Tibial artery (tissue), 4 donors: ENCODE measurements around the gene FFAR1.

Experiments used
- DNase-seq, 2 donors: peaks; one replicate each; pipeline ENCODE4 v3.0.0-alpha.2; 2019
- H3K27ac ChIP-seq, 2 donors: fragments of 200-600 bp; sonication (generic) in 1 of 2; 1 replicate in 1 of 2; 2 replicates in 1 of 2; pipeline ENCODE4 v1.5.1; 2018 to 2019; ENCODE audit warnings: mild to moderate bottlenecking in 1 of 2
- H3K27me3 ChIP-seq, 2 donors: fragments of 200-600 bp; sonication (generic) in 1 of 2; one replicate each; pipeline versions ENCODE4 v1.5.1 to v1.6.0; 2016 to 2019
- H3K36me3 ChIP-seq, 3 donors: fragments of 200-600 bp; sonication (generic) in 2 of 3; one replicate each; pipeline ENCODE4 v1.5.1; 2016 to 2019; ENCODE audit warnings: mild to moderate bottlenecking in 2 of 3
- H3K4me1 ChIP-seq, 4 donors: fragments of 200-600 bp; sonication (generic) in 2 of 4; 1 replicate in 3 of 4; 2 replicates in 1 of 4; pipeline ENCODE4 v1.5.1; 2016 to 2019
- H3K4me3 ChIP-seq, 2 donors: fragments of 200-600 bp; sonication (generic) in 1 of 2; 1 replicate in 1 of 2; 2 replicates in 1 of 2; pipeline ENCODE4 v1.5.1; 2018 to 2019; ENCODE audit warnings: mild to moderate bottlenecking in 2 of 2
- H3K9me3 ChIP-seq, 3 donors: fragments of 200-600 bp; sonication (generic) in 1 of 3; one replicate each; pipeline ENCODE4 v1.5.1; 2016 to 2019
- intact Hi-C: fragments of 100-400 bp; cut with DNase I; formaldehyde crosslinking; loops from one replicate; pipeline ENCODE4 v1.15.0; 2023; ENCODE audit warnings: low total_unique reads
- TF ChIP-seq, protein P1 (sequence below), 2 experiments: fragments of 200-600 bp in 1 of 2; fragments of 450-650 bp in 1 of 2; IDR thresholded peaks; one replicate each; pipeline ENCODE4 v1.5.1; 2017 to 2019; ENCODE audit warnings: antibody characterized with exemption in 2 of 2, mild to moderate bottlenecking in 1 of 2, moderate library complexity in 1 of 2

The FFAR1 gene

DNA sequence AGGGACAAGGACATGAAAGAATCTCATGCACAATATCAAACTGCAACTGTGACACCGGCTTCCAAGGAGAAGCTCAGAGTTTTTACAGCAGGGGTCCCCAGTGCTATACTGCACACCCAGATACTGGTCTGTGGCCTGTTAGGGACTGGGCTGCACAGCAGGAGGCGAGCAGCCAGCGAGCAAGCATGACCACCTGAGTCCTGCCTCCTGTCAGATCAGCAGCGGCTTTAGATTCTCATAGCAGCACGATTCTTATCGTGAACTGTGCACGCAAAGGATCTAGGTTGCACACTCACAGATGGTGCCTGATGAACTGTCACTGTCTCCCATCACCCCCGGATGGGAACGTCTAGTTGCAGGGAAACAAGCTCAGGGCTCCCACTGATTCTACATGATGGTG, 31.8 kb upstream of the FFAR1 start:
- Histone ChIP-seq H3K4me1 (no peaks in the 10 kb centered on the region), H3K27me3 (peaks cover 0 to 30% of the 10 kb centered on the region in 2 donors), H3K4me3 (no peak overlapping the region), H3K9me3 (no peaks in the 10 kb centered on the region), H3K36me3 (no peaks in the 10 kb centered on the region), H3K27ac (no peak overlapping the region)
- intact Hi-C loops: no loop called here
- TF ChIP-seq, protein P1, sequence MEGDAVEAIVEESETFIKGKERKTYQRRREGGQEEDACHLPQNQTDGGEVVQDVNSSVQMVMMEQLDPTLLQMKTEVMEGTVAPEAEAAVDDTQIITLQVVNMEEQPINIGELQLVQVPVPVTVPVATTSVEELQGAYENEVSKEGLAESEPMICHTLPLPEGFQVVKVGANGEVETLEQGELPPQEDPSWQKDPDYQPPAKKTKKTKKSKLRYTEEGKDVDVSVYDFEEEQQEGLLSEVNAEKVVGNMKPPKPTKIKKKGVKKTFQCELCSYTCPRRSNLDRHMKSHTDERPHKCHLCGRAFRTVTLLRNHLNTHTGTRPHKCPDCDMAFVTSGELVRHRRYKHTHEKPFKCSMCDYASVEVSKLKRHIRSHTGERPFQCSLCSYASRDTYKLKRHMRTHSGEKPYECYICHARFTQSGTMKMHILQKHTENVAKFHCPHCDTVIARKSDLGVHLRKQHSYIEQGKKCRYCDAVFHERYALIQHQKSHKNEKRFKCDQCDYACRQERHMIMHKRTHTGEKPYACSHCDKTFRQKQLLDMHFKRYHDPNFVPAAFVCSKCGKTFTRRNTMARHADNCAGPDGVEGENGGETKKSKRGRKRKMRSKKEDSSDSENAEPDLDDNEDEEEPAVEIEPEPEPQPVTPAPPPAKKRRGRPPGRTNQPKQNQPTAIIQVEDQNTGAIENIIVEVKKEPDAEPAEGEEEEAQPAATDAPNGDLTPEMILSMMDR (IDR thresholded peaks at IDR 0.05): no peak
- no peak for DNase-seq

DNA sequence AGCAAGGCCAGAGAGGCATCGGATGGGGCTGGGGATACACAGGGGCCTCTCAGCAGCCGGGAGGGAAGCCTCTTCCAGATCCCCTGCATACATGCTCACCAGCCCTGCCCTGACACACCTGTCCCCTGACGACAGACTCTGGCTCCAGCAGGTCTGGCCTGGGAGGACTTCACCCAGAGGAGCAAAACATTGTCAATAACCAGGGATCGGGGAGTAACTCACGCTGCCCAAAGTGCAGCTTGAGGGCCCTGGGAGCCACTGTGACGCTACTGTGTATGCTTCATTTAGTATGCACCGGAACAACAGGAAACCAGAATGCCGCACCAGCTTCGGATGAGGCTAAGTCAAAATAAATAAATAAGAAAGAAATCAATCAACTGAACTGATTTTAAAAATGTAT, 31.1 kb upstream of the FFAR1 start:
- TF ChIP-seq, protein P1 (IDR thresholded peaks at IDR 0.05): no peak
- Histone ChIP-seq H3K4me1 (no peaks in the 10 kb centered on the region), H3K27ac (no peak overlapping the region), H3K27me3 (peaks cover 0 to 28% of the 10 kb centered on the region in 2 donors), H3K9me3 (no peaks in the 10 kb centered on the region), H3K4me3 (no peak overlapping the region), H3K36me3 (no peaks in the 10 kb centered on the region)
- intact Hi-C loops: no loop called here
- no peak for DNase-seq

DNA sequence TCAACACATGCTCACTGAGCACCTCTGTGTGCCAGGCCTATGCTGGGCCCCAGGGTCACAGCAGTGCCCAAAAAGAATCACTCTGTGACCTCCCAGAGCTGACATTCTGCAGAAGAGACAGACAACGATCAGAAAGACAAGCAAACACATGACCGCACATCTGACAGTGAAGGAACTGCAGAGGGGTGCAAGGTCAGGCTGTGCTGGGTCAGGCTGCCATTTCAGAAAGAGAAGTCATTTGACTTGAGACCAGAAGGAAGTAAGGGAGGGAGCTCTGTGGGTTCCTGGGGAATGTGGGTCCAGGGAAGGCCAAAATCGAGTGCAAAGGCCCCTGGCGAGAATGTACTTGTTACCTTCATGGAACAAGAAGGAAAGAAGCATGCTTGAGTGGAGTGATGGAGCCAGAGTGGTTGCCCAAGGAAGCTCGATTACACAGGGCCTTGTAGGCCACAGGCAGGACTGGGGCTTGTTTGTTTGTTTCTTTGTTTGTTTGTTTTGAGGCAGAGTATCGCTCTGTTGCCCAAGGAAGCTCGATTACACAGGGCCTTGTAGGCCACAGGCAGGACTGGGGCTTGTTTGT, 30.1 kb upstream of the FFAR1 start:
- TF ChIP-seq, protein P1 (IDR thresholded peaks at IDR 0.05): no peak
- intact Hi-C loops: no loop called here
- peak in 1 of 2 donors; percentile 44 for DNase-seq
- no peak overlapping the region for H3K27ac ChIP-seq
- H3K4me3 ChIP-seq: no peak overlapping the region
- peaks cover 0 to 4% (median 0%) of the 10 kb centered on the region in 3 donors for H3K9me3 ChIP-seq
- H3K27me3 ChIP-seq: peaks cover 0 to 19% of the 10 kb centered on the region in 2 donors
- H3K36me3 ChIP-seq: no peaks in the 10 kb centered on the region
- H3K4me1 ChIP-seq: no peaks in the 10 kb centered on the region

DNA sequence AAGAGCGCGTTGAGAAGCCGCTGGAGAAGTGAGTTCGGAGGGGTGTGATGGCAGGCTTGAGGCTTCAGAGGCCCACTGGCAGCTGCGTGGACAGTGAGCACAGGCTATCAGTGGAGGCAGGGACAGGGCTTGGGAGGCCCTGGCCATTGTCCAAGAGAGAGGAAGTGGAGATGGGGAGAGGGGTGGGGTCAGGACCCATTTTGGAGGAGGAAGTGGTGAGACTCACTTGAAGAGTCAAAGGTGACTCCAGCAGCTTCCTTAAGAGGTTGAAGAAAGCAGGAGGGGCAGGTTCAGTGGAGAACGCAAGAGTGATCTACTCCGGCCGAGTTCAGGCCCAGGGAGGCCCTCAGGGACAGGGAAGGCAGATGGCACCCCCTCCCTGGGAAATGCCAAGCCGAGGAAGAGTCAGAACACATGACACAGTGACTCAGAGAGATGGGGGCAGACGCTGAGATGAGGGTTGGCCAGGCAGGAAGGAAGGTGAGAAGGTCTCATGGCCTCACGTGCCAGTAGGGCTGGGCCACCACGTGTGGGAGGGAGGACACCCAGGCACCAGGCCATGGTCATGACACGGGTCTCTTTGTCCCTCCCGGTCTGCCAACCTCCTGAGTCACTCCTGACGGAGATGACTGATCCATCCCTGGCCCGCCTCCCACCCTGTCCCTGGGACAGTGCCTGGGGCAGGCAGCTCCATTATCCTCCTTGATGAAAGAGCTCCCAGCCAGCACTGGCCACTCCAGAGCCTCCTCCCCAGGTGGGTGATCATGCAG, 28.8 kb upstream of the FFAR1 start:
- Histone ChIP-seq H3K36me3 (no peaks in the 10 kb centered on the region), H3K27me3 (peaks cover 0 to 11% of the 10 kb centered on the region in 2 donors), H3K27ac (peak overlapping the region in 1 of 2 donors; percentile 4), H3K4me1 (no peaks in the 10 kb centered on the region), H3K9me3 (peaks cover 0 to 4% (median 0%) of the 10 kb centered on the region in 3 donors), H3K4me3 (no peak overlapping the region)
- intact Hi-C loops: no loop called here
- peak; percentile 62 to 77 for DNase-seq
- TF ChIP-seq, protein P1 (IDR thresholded peaks at IDR 0.05): no peak

DNA sequence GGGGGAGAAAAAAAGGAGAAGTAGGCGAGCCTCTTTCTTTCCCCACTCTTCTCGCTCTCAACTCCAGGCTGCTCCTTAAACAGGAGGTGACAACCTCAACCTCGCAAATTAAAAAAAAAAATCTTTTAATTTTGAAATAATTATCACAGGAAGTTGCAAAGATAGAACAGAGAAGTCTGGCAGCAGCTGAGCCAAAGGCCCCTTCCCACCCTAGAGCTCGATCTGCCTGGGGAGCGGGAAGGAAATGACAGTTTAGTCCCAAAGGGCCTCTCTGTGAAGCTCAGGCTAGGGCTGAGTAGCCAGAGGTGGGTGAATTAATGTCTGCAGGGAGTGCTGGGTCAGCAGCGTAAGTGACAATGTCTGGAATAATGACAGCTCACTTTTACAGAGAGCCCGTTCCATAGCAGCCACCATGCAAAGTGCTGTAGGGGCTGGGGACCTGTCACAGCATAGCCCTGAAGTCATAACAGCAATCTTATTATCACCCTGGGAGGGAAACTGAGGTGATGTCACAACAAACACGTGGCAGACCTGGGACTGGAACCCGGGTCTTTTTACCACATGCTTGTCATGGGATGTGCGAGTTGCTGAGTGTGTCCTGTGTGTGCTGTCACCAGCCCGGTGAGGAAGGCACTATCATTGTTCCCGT, 27.5 kb upstream of the FFAR1 start:
- no peak overlapping the region for H3K27ac ChIP-seq
- intact Hi-C loops: no loop called here
- H3K9me3 ChIP-seq: peaks cover 0 to 4% (median 0%) of the 10 kb centered on the region in 3 donors
- TF ChIP-seq, protein P1 (IDR thresholded peaks at IDR 0.05): no peak
- H3K27me3 ChIP-seq: peaks cover 0 to 10% of the 10 kb centered on the region in 2 donors
- no peak for DNase-seq
- no peaks in the 10 kb centered on the region for H3K36me3 ChIP-seq
- H3K4me3 ChIP-seq: no peak overlapping the region
- H3K4me1 ChIP-seq: no peaks in the 10 kb centered on the region
